PC-9 (cell line): ENCODE measurements around the gene SERTM2. TPM values are rescaled to one million over a fixed set of nuclear protein-coding genes. Genes with fewer than 3 reads are reported as not detected.

ENCODE experiments used
- BruUV-seq: library from RNA; stranded (reverse); fragments of 400-500 nt; replicated peaks from 2 replicates; lab custom pipeline; 2021; lab: Mats Ljungman, UMichigan
- CTCF ChIA-PET: fragments of 300-600 bp; sonication (Branson Sonifier 250); formaldehyde crosslinking; loops from one replicate; lab custom pipeline; 2022; ENCODE audit warnings: antibody characterized with exemption; lab: Charles Lee
- POLR2A ChIA-PET: fragments of 300-600 bp; sonication (Branson Sonifier 250); formaldehyde crosslinking; loops from one replicate; lab custom pipeline; 2022; ENCODE audit warnings: antibody characterized with exemption; ENCODE audit not compliant: unreplicated experiment; lab: Charles Lee
- DNase-seq, 2 experiments: peaks; one replicate each; pipeline versions ENCODE4 v3.0.0 to v3.0.0-alpha.2; 2015 to 2022; ENCODE audit warnings: mixed read lengths in 1 of 2
- H2AFZ ChIP-seq: fragments of 200-600 bp; sonication (generic); 2 replicates; pipeline ENCODE4 v1.8.1; 2017; ENCODE audit warnings: antibody characterized with exemption
- H3F3A ChIP-seq: fragments of 200-600 bp; sonication (generic); 2 replicates; pipeline ENCODE4 v1.8.1; 2017; ENCODE audit warnings: antibody characterized with exemption, mild to moderate bottlenecking, low read depth; ENCODE audit not compliant: insufficient read depth
- H3K27ac ChIP-seq: fragments of 200-600 bp; sonication (generic); 2 replicates; pipeline ENCODE4 v1.6.1; 2016; ENCODE audit warnings: mixed run types
- H3K27me3 ChIP-seq: fragments of 200-600 bp; sonication (generic); 2 replicates; pipeline ENCODE4 v1.6.1; 2016; ENCODE audit warnings: low read depth, mixed run types; ENCODE audit not compliant: insufficient read depth
- H3K36me3 ChIP-seq: fragments of 200-600 bp; sonication (generic); 2 replicates; pipeline ENCODE4 v1.6.1; 2016; ENCODE audit warnings: low read depth, mixed run types
- H3K4me1 ChIP-seq: fragments of 200-600 bp; sonication (generic); replicated peaks from 2 replicates; pipeline ENCODE4 v1.6.1; 2016; ENCODE audit warnings: mixed run types; ENCODE audit not compliant: insufficient read depth
- H3K4me2 ChIP-seq: fragments of 200-600 bp; sonication (generic); 2 replicates; pipeline ENCODE4 v1.6.1; 2017; ENCODE audit warnings: mixed run types
- H3K4me3 ChIP-seq: fragments of 200-600 bp; sonication (generic); 2 replicates; pipeline ENCODE4 v1.6.1; 2016; ENCODE audit warnings: mixed run types
- H3K79me2 ChIP-seq: fragments of 200-600 bp; sonication (generic); 2 replicates; pipeline ENCODE4 v1.6.1; 2017; ENCODE audit warnings: low read depth, mixed run types
- H3K9me2 ChIP-seq: fragments of 200-600 bp; sonication (generic); 2 replicates; pipeline ENCODE4 v1.8.1; 2017; ENCODE audit warnings: mild to moderate bottlenecking; ENCODE audit not compliant: insufficient read depth
- H3K9me3 ChIP-seq: fragments of 200-600 bp; sonication (generic); 2 replicates; pipeline ENCODE4 v1.8.1; 2016; ENCODE audit warnings: low read depth; ENCODE audit not compliant: insufficient read depth
- H4K20me1 ChIP-seq: fragments of 200-600 bp; sonication (generic); 2 replicates; pipeline ENCODE4 v1.8.1; 2017; ENCODE audit not compliant: insufficient read depth
- EZH2 ChIP-seq: fragments of 200-600 bp; sonication (generic); IDR thresholded peaks from 2 replicates; pipeline ENCODE4 v1.8.0; 2017; ENCODE audit warnings: antibody characterized with exemption, low read depth
- intact Hi-C: fragments of 100-400 bp; cut with micrococcal nuclease; formaldehyde crosslinking; loops from one replicate; pipeline ENCODE4 v1.10.0; 2022; ENCODE audit not compliant: unreplicated experiment
- total RNA-seq: library from RNA; stranded (reverse); gene quantifications from 2 replicates; pipeline ENCODE4 v1.2.3, GENCODE V29; 2021
- TF ChIP-seq, protein P1 (sequence below): fragments of 200-600 bp; sonication (generic); conservative IDR thresholded peaks from 2 replicates; pipeline ENCODE4 v1.6.1; 2017; ENCODE audit warnings: mixed run types, antibody characterized with exemption, mild to moderate bottlenecking, moderate library complexity

SERTM2 gene
- total RNA-seq, 1 experiment from 2014 or later: not detected

GRCh38 chrX:111483881-111484280 is 27.6 kb upstream of the SERTM2 start:
- Histone ChIP-seq H3K4me1 (no peaks in the 10 kb centered on the region), H3F3A (no peaks in the 10 kb centered on the region), H3K27me3 (no peaks in the 10 kb centered on the region), H3K9me2 (no peaks in the 10 kb centered on the region), H3K4me3 (no peak overlapping the region), H3K27ac (no peak overlapping the region), H3K79me2 (no peaks in the 10 kb centered on the region), H2AFZ (no peak overlapping the region), H4K20me1 (no peaks in the 10 kb centered on the region), H3K36me3 (no peaks in the 10 kb centered on the region), H3K4me2 (no peak overlapping the region), H3K9me3 (no peaks in the 10 kb centered on the region)
- no peak for TF ChIP-seq EZH2
- TF ChIP-seq, protein P1, sequence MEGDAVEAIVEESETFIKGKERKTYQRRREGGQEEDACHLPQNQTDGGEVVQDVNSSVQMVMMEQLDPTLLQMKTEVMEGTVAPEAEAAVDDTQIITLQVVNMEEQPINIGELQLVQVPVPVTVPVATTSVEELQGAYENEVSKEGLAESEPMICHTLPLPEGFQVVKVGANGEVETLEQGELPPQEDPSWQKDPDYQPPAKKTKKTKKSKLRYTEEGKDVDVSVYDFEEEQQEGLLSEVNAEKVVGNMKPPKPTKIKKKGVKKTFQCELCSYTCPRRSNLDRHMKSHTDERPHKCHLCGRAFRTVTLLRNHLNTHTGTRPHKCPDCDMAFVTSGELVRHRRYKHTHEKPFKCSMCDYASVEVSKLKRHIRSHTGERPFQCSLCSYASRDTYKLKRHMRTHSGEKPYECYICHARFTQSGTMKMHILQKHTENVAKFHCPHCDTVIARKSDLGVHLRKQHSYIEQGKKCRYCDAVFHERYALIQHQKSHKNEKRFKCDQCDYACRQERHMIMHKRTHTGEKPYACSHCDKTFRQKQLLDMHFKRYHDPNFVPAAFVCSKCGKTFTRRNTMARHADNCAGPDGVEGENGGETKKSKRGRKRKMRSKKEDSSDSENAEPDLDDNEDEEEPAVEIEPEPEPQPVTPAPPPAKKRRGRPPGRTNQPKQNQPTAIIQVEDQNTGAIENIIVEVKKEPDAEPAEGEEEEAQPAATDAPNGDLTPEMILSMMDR: no peak
- no TSS peak for BruUV-seq
- ChIA-PET POLR2A (no interaction called here), CTCF (no interaction called here)
- no peak for DNase-seq
- intact Hi-C loops: no loop called here

- no peak for DNase-seq
- Histone ChIP-seq H3K27ac (no peak overlapping the region), H3K79me2 (no peaks in the 10 kb centered on the region), H3K9me3 (no peaks in the 10 kb centered on the region), H3K4me2 (no peak overlapping the region), H3K4me1 (no peaks in the 10 kb centered on the region), H4K20me1 (no peaks in the 10 kb centered on the region), H2AFZ (no peak overlapping the region), H3K4me3 (no peak overlapping the region), H3K36me3 (no peaks in the 10 kb centered on the region), H3K9me2 (no peaks in the 10 kb centered on the region), H3F3A (no peaks in the 10 kb centered on the region), H3K27me3 (no peaks in the 10 kb centered on the region)
- TF ChIP-seq, protein P1: no peak
- no peak for TF ChIP-seq EZH2
- BruUV-seq: no TSS peak
- CTCF ChIA-PET: no interaction called here
- POLR2A ChIA-PET: no interaction called here
- intact Hi-C loops: no loop called here
Observed at GRCh38 chrX:111490688-111491087, 20.8 kb upstream of the SERTM2 start.

- TF ChIP-seq, protein P1: no peak
- Histone ChIP-seq H3K4me1 (no peaks in the 10 kb centered on the region), H3K9me3 (no peaks in the 10 kb centered on the region), H3K4me2 (no peak overlapping the region), H3K79me2 (no peaks in the 10 kb centered on the region), H3K9me2 (no peaks in the 10 kb centered on the region), H3K36me3 (no peaks in the 10 kb centered on the region), H2AFZ (no peak overlapping the region), H3K27ac (no peak overlapping the region), H3K27me3 (no peaks in the 10 kb centered on the region), H3K4me3 (no peak overlapping the region), H4K20me1 (no peaks in the 10 kb centered on the region), H3F3A (no peaks in the 10 kb centered on the region)
- ChIA-PET POLR2A (no interaction called here), CTCF (no interaction called here)
- DNase-seq: no peak
- no TSS peak for BruUV-seq
- intact Hi-C loops: no loop called here
Observed at GRCh38 chrX:111492085-111492484, 19.4 kb upstream of the SERTM2 start.
